ENCODE data around the gene SMARCAL1.

DNA sequence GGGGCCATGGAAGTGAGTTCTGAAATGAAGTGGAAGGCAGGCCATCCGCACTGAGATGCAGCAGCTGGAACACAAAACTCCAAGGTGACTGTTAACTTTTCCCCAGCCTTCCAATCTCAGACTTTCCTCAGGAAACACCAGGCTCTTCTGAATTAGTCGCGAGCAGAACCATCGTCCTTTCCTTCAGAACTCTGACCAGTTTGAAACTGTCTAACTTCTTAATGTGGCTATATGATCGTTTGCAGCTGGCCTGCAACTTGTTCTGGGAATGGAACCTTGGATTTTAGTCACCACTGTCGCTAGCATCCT is 85.7 kb downstream of the SMARCAL1 start:
- TF ChIP-seq, protein P1, sequence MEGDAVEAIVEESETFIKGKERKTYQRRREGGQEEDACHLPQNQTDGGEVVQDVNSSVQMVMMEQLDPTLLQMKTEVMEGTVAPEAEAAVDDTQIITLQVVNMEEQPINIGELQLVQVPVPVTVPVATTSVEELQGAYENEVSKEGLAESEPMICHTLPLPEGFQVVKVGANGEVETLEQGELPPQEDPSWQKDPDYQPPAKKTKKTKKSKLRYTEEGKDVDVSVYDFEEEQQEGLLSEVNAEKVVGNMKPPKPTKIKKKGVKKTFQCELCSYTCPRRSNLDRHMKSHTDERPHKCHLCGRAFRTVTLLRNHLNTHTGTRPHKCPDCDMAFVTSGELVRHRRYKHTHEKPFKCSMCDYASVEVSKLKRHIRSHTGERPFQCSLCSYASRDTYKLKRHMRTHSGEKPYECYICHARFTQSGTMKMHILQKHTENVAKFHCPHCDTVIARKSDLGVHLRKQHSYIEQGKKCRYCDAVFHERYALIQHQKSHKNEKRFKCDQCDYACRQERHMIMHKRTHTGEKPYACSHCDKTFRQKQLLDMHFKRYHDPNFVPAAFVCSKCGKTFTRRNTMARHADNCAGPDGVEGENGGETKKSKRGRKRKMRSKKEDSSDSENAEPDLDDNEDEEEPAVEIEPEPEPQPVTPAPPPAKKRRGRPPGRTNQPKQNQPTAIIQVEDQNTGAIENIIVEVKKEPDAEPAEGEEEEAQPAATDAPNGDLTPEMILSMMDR (IDR thresholded peaks at IDR 0.05): no peak
- TF ChIP-seq POLR2A (IDR thresholded peaks at IDR 0.05): no peak

All from Peyer's patch (tissue), 4 donors.